Neuronal stem cell (in vitro differentiated cells): ENCODE measurements around the gene TBCA.

Experiments
- DNase-seq: peaks from one replicate; pipeline ENCODE4 v3.0.0-alpha.2; 2013; ENCODE audit warnings: low spot score
- H2AFZ ChIP-seq: one replicate; pipeline ENCODE4 v1.6.1; 2013; ENCODE audit warnings: mild to moderate bottlenecking, low read length, inconsistent platforms
- H2AK5ac ChIP-seq: 2 replicates; pipeline ENCODE4 v1.6.1; 2013; ENCODE audit warnings: low read depth, mild to moderate bottlenecking, inconsistent platforms, low read length, moderate library complexity, mixed read lengths
- H2BK120ac ChIP-seq: 2 replicates; pipeline ENCODE4 v1.6.1; 2013; ENCODE audit warnings: low read depth, mild to moderate bottlenecking, inconsistent platforms, low read length, moderate library complexity, mixed read lengths
- H2BK12ac ChIP-seq: one replicate; pipeline ENCODE4 v1.6.1; 2013; ENCODE audit warnings: low read length, inconsistent platforms
- H2BK15ac ChIP-seq: 2 replicates; pipeline ENCODE4 v1.6.1; 2013; ENCODE audit warnings: mild to moderate bottlenecking, low read length, inconsistent platforms, mixed read lengths
- H2BK5ac ChIP-seq: one replicate; pipeline ENCODE4 v1.6.1; 2013; ENCODE audit warnings: inconsistent platforms, mild to moderate bottlenecking, low read length, moderate library complexity
- H3K14ac ChIP-seq: one replicate; pipeline ENCODE4 v1.6.1; 2013; ENCODE audit warnings: low read length, inconsistent platforms
- H3K18ac ChIP-seq: 2 replicates; pipeline ENCODE4 v1.6.1; 2013; ENCODE audit warnings: low read length, inconsistent platforms
- H3K23ac ChIP-seq: 2 replicates; pipeline ENCODE4 v1.6.1; 2013; ENCODE audit warnings: low read depth, mild to moderate bottlenecking, mixed read lengths, low read length, inconsistent platforms; ENCODE audit not compliant: poor library complexity
- H3K27ac ChIP-seq: replicated peaks from 3 replicates; pipeline ENCODE4 v1.5.1; 2013; ENCODE audit warnings: low read length, inconsistent platforms
- H3K27me3 ChIP-seq, 3 experiments: 2 replicates each; pipeline ENCODE4 v1.6.1; 2013; ENCODE audit warnings: low read length in 3 of 3, mild to moderate bottlenecking in 2 of 3, inconsistent platforms in 1 of 3, low read depth in 1 of 3, mixed read lengths in 1 of 3, moderate library complexity in 1 of 3; ENCODE audit not compliant: control insufficient read depth in 3 of 3, insufficient read depth in 3 of 3
- H3K36me3 ChIP-seq, 2 donors: replicated peaks in 1 of 2; 2 replicates each; pipeline ENCODE4 v1.6.1; 2013; ENCODE audit warnings: low read length in 2 of 2; ENCODE audit not compliant: control insufficient read depth in 2 of 2, insufficient read depth in 2 of 2
- H3K4ac ChIP-seq: 2 replicates; pipeline ENCODE4 v1.6.1; 2013; ENCODE audit warnings: inconsistent platforms, mild to moderate bottlenecking, low read length, moderate library complexity
- H3K4me1 ChIP-seq, 2 donors: 1 replicate in 1 of 2; 2 replicates in 1 of 2; pipeline ENCODE4 v1.6.1; 2013; ENCODE audit warnings: low read length in 2 of 2, low read depth in 1 of 2; ENCODE audit not compliant: control insufficient read depth in 2 of 2, insufficient read depth in 1 of 2
- H3K4me2 ChIP-seq: one replicate; pipeline ENCODE4 v1.6.1; 2013; ENCODE audit warnings: mild to moderate bottlenecking, low read length, inconsistent platforms; ENCODE audit not compliant: insufficient read depth, poor library complexity, severe bottlenecking
- H3K4me3 ChIP-seq, 2 donors: 2 replicates each; pipeline ENCODE4 v1.5.1; 2013; ENCODE audit warnings: low read length in 2 of 2, mild to moderate bottlenecking in 2 of 2, inconsistent platforms in 1 of 2, moderate library complexity in 1 of 2
- H3K79me1 ChIP-seq: one replicate; pipeline ENCODE4 v1.6.1; 2013; ENCODE audit warnings: low read depth, mild to moderate bottlenecking, inconsistent platforms, low read length, moderate library complexity
- H3K9ac ChIP-seq: one replicate; pipeline ENCODE4 v1.6.1; 2013; ENCODE audit warnings: mild to moderate bottlenecking, low read depth, low read length, inconsistent platforms; ENCODE audit not compliant: poor library complexity
- H3K9me3 ChIP-seq, 2 donors: replicated peaks in 1 of 2; 2 replicates each; pipeline versions ENCODE3 to v1.6.1; 2013; ENCODE audit warnings: low read length in 2 of 2, mild to moderate bottlenecking in 2 of 2, inconsistent platforms in 1 of 2, low read depth in 1 of 2, mixed read lengths in 1 of 2, moderate library complexity in 1 of 2; ENCODE audit not compliant: control insufficient read depth in 2 of 2, insufficient read depth in 1 of 2
- H4K8ac ChIP-seq: one replicate; pipeline ENCODE4 v1.6.1; 2013; ENCODE audit warnings: low read depth, mild to moderate bottlenecking, inconsistent platforms, low read length, moderate library complexity
- H4K91ac ChIP-seq: one replicate; pipeline ENCODE4 v1.6.1; 2013; ENCODE audit warnings: low read length, low read depth, mild to moderate bottlenecking, inconsistent platforms; ENCODE audit not compliant: poor library complexity
- WGBS, 2 donors: extraction: QIAGEN DNeasy Blood & Tissue Kit; methylation state at CpG; one replicate each; pipeline ENCODE4 v1.1.7; 2013; ENCODE audit warnings: missing lambda C conversion rate in 2 of 2, mixed read lengths in 1 of 2; ENCODE audit not compliant: insufficient read length in 2 of 2, insufficient replicate concordance in 1 of 2; ENCODE audit errors: extremely low coverage in 2 of 2; 5-methylcytosine and 5-hydroxymethylcytosine counted together

Gene TBCA

GRCh38 chr5:77768978-77769377 lies 7.2 kb downstream of the TBCA start:
- H3K9ac ChIP-seq, result no peak overlapping the region
- no peak overlapping the region for H3K18ac ChIP-seq
- H4K91ac ChIP-seq, result no peak overlapping the region
- H3K27ac ChIP-seq, result no peak overlapping the region
- no peak overlapping the region for H2BK5ac ChIP-seq
- no peak for DNase-seq
- H3K4ac ChIP-seq, result no peak overlapping the region
- no peak overlapping the region for H2AFZ ChIP-seq
- H3K14ac ChIP-seq, result no peak overlapping the region
- peaks cover 0 to 60% of the 10 kb centered on the region in 2 donors for H3K9me3 ChIP-seq
- H3K23ac ChIP-seq, result no peak overlapping the region
- no peaks in the 10 kb centered on the region for H3K79me1 ChIP-seq
- no peak overlapping the region for H3K4me3 ChIP-seq
- peaks cover 4 to 12% of the 10 kb centered on the region in 2 donors for H3K4me1 ChIP-seq
- no peak overlapping the region for H4K8ac ChIP-seq
- H2BK120ac ChIP-seq, result no peak overlapping the region
- H3K4me2 ChIP-seq, result no peak overlapping the region
- H2BK12ac ChIP-seq, result no peak overlapping the region
- no peak overlapping the region for H2BK15ac ChIP-seq
- no peaks in the 10 kb centered on the region for H3K27me3 ChIP-seq
- H3K36me3 ChIP-seq, result peaks cover 2 to 90% of the 10 kb centered on the region in 2 donors
- H2AK5ac ChIP-seq, result no peak overlapping the region

GRCh38 chr5:77767301-77767700 lies 8.8 kb downstream of the TBCA start:
- Histone ChIP-seq H3K4me3 (no peak overlapping the region), H2AK5ac (no peak overlapping the region), H4K91ac (no peak overlapping the region), H2BK15ac (no peak overlapping the region), H3K4ac (no peak overlapping the region), H2BK12ac (no peak overlapping the region), H3K23ac (no peak overlapping the region), H3K14ac (no peak overlapping the region), H3K27me3 (no peaks in the 10 kb centered on the region), H3K36me3 (peaks cover 4 to 87% of the 10 kb centered on the region in 2 donors), H3K9ac (no peak overlapping the region), H2BK5ac (no peak overlapping the region), H2BK120ac (no peak overlapping the region), H2AFZ (no peak overlapping the region), H3K4me2 (no peak overlapping the region), H3K9me3 (peaks cover 4 to 72% of the 10 kb centered on the region in 2 donors), H4K8ac (no peak overlapping the region), H3K4me1 (no peaks in the 10 kb centered on the region), H3K18ac (no peak overlapping the region), H3K27ac (no peak overlapping the region), H3K79me1 (no peaks in the 10 kb centered on the region)
- DNase-seq, result no peak
- no CpG with 5 or more reads among the region's 1 CpG for WGBS, 2 donors

GRCh38 chr5:77761606-77762005 lies 14.5 kb downstream of the TBCA start:
- H3K79me1 ChIP-seq, result no peaks in the 10 kb centered on the region
- no peak overlapping the region for H3K14ac ChIP-seq
- no peak overlapping the region for H2AFZ ChIP-seq
- no peak overlapping the region for H3K23ac ChIP-seq
- no peaks in the 10 kb centered on the region for H3K4me1 ChIP-seq
- peaks cover 12 to 53% of the 10 kb centered on the region in 2 donors for H3K9me3 ChIP-seq
- H3K36me3 ChIP-seq, result peaks cover 4 to 63% of the 10 kb centered on the region in 2 donors
- no peak overlapping the region for H2AK5ac ChIP-seq
- no peaks in the 10 kb centered on the region for H3K27me3 ChIP-seq
- H3K4ac ChIP-seq, result no peak overlapping the region
- H3K18ac ChIP-seq, result no peak overlapping the region
- DNase-seq, result no peak
- no peak overlapping the region for H3K4me2 ChIP-seq
- no peak overlapping the region for H3K4me3 ChIP-seq
- no peak overlapping the region for H3K9ac ChIP-seq
- no peak overlapping the region for H4K8ac ChIP-seq
- no peak overlapping the region for H2BK5ac ChIP-seq
- H4K91ac ChIP-seq, result no peak overlapping the region
- no peak overlapping the region for H2BK15ac ChIP-seq
- WGBS, 2 donors, result no CpG with 5 or more reads among the region's 3 CpGs
- no peak overlapping the region for H3K27ac ChIP-seq
- no peak overlapping the region for H2BK12ac ChIP-seq
- no peak overlapping the region for H2BK120ac ChIP-seq

GRCh38 chr5:77758141-77758938 lies 17.8 kb downstream of the TBCA start:
- Histone ChIP-seq H2BK12ac (no peak overlapping the region), H3K27me3 (no peaks in the 10 kb centered on the region), H3K79me1 (peaks cover 4% of the 10 kb centered on the region), H4K91ac (no peak overlapping the region), H3K27ac (no peak overlapping the region), H2BK5ac (no peak overlapping the region), H2BK120ac (no peak overlapping the region), H3K23ac (no peak overlapping the region), H2BK15ac (no peak overlapping the region), H2AK5ac (no peak overlapping the region), H3K18ac (no peak overlapping the region), H3K36me3 (peaks cover 3 to 43% of the 10 kb centered on the region in 2 donors), H3K4me2 (no peak overlapping the region), H3K4me3 (no peak overlapping the region), H4K8ac (no peak overlapping the region), H2AFZ (no peak overlapping the region), H3K4ac (no peak overlapping the region), H3K9me3 (peaks cover 11 to 27% of the 10 kb centered on the region in 2 donors), H3K4me1 (no peaks in the 10 kb centered on the region), H3K14ac (no peak overlapping the region), H3K9ac (no peak overlapping the region)
- DNase-seq, result no peak
- WGBS, 2 donors, result no CpG with 5 or more reads among the region's 10 CpGs
